Keratinocyte (primary cell): ENCODE data around the gene SPIRE1.

Experiments
- CTCF ChIP-seq, 3 experiments: IDR thresholded peaks in 1 of 3; conservative IDR thresholded peaks in 1 of 3; optimal IDR thresholded peaks in 1 of 3; 2 replicates in 2 of 3; 3 replicates in 1 of 3; pipeline versions ENCODE3 to v1.5.1; 2011; ENCODE audit warnings: low read length in 3 of 3, mild to moderate bottlenecking in 3 of 3, moderate library complexity in 2 of 3, control low read depth in 1 of 3, inconsistent platforms in 1 of 3; ENCODE audit not compliant: insufficient read depth in 2 of 3; ENCODE audit errors: extremely low read depth in 1 of 3
- EZH2 ChIP-seq: IDR thresholded peaks from one replicate; pipeline ENCODE4 v1.6.1; 2012; ENCODE audit warnings: inconsistent platforms, mild to moderate bottlenecking, low read length, moderate library complexity

GRCh38 chr18:12657684-12658425, at the start of gene SPIRE1:
- TF ChIP-seq CTCF (optimal IDR thresholded peaks at IDR 0.05 in 1 of 3, IDR thresholded peaks at IDR 0.05 in 1 of 3, conservative IDR thresholded peaks at IDR 0.05 in 1 of 3; ENCODE audit: extremely low read depth in 1 of 3, insufficient read depth in 2 of 3, low read length in 3 of 3), result peak in 1 of 3 experiments; percentile 11
- TF ChIP-seq EZH2, result no peak
